Fibroblast of skin of left quadriceps (primary cell): ENCODE measurements around the gene LMF2.
"Not testable (repeated sequence)": the region's sequence is repeated elsewhere in the genome, so short reads cannot be mapped to it uniquely, and the experiment has no call there.

Experiments
- DNase-seq, 2 experiments: peaks; one replicate each; pipeline ENCODE4 v3.0.0-alpha.2; 2013; ENCODE audit warnings: low read depth in 2 of 2

Gene LMF2

DNA sequence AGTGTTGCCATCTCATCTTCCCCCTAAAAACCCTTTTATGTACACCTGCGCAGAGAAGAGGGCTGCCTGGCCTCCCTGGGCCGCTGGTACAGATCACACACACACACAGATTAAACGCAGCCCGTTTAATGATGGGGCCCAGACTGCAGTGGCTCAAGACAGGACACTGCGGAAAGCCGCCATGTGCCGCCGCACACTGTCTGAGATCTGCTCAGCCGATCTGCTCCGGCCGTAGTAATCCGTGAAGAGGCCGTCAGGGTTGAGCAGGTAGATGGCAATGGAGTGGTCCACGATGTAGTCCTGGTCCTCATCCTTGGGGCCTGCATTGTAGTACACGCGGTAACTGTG, 15.9 kb upstream of the LMF2 start:
- DNase-seq = no peak

- DNase-seq = no peak
Measured at GRCh38 chr22:50522806-50523438, 15.4 kb upstream of the LMF2 start.

GRCh38 chr22:50522208-50522805, 14.8 kb upstream of the LMF2 start:
- DNase-seq = no peak

- no peak for DNase-seq
Measured at GRCh38 chr22:50521710-50522109, 14.2 kb upstream of the LMF2 start.

DNA sequence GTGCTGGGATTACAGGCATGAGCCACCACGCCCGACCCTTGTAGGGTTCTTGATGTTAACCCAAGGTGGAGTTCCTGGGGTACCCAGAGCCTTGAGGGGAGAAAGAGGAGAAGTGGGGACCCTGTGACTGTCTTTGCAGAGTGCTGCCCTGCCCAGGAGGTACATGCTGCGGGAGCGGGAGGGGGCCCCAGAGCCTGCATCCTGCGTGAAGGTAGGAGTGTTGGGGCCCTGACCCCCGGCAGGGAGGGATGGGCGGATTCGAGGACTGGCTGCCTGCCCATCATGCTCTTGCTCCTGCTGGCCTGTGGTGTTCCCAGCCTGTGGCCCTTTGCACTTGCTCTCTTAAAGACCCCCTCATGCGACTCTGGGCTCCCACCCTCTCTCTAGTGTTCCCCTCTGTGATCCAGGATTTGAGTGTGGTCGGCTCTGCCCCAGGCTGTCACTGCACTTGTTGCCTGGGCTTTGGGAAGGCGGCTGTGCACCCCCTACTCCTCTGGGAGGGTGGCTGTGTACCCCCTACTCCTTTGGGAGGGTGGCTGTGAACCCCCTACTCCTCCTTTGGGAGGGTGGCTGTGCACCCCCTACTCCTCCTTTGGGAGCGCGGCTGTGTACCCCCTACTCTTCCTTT, 13.4 kb upstream of the LMF2 start:
- no peak for DNase-seq

- not testable (repeated sequence) for DNase-seq
Measured at GRCh38 chr22:50520184-50520583, 12.7 kb upstream of the LMF2 start.

GRCh38 chr22:50519151-50519550, 11.6 kb upstream of the LMF2 start:
- no peak for DNase-seq

GRCh38 chr22:50518606-50519005, 11.1 kb upstream of the LMF2 start:
- DNase-seq = no peak

- DNase-seq = no peak
Measured at GRCh38 chr22:50517495-50518260, 10.2 kb upstream of the LMF2 start.

DNA sequence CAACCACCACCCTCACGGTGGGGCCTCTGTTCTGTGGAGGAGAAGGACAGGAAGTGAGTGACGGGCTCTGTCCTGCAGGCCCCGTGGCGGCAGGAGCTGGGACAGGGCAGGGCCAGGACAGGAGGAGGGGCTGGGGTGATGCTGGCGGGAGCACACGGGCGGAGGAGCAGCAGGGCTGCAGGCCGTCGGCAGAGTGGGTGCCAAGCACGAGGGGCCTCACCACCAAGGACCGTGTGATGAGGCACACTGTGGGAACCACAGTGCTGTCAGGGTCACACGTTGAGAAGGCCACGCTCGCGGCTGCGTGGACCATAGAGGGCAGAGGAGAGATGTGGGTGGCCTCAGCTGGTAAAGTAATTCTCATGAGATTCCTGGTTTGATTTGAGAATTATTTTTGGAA, 9.4 kb upstream of the LMF2 start:
- no peak for DNase-seq

DNA sequence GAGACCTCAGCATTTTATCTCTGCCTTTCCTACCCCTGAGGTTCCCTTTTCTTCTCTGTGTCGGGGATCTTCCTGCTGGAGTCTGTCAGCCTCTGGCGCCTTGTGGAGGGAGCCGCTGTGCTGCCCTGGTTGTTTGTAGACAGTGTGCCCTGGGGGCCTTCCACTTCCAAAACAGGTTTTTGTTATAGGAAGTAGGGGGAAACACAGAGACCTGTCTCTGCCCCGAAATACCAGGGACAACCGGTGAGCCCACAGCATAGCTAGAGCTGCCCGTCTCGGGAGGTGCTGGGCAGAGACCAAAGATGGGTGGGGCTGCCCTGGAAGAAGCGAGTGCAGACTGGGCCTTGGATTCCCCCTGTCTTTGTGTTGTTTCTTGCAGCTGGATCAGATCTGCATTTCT, 8.6 kb upstream of the LMF2 start:
- DNase-seq = no peak

GRCh38 chr22:50513175-50513574, 5.7 kb upstream of the LMF2 start:
- no peak for DNase-seq

GRCh38 chr22:50508897-50509296, 1.4 kb upstream of the LMF2 start:
- DNase-seq = no peak

DNA sequence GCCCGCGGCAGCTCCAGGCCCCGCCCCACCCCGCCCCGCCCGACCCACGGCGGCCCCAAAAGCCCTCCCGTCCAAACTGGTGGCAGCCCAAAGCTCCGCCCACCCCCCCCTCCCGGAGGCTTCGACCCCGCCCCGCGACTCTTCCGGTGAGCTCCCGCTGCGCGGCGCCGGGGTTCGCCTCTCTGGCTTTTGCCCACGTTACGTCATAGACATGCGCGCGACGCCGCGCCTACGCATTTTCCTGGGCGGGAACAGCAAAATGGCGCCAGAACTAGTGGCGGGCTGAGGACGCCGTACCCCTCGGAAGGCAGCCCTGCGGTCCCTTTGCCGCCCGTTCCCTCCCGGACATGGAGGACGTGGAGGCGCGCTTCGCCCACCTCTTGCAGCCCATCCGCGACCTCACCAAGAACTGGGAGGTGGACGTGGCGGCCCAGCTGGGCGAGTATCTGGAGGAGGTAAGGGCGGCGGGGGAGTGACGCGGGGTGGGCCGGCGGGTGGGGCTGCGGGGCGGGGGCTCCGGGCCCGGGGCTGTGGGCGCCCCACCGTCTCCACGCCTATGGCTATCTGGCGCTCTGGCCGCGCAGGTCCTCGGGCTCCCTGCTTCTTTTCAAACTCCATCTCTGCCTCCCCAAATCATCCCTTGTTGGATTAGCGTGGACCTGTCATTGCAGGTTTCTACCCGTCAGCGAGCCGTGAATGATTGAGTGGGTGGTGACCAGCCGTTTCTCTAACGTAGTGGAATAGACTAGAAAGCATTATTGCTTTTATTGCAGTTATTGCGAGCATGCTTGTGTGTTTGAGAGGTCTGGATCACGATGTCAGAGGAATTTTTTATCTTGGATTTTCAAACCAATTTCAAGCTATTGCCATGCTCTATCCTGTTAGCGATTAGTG, 736 bp upstream of the LMF2 start, which contains the start of gene NCAPH2:
Gene NCAPH2 (plus strand): TSS at position 234 of the 894 bp plus-strand sequence. CDS start 114 bp downstream, at position 348.
- DNase-seq = peak; percentile 93 to 94

DNA sequence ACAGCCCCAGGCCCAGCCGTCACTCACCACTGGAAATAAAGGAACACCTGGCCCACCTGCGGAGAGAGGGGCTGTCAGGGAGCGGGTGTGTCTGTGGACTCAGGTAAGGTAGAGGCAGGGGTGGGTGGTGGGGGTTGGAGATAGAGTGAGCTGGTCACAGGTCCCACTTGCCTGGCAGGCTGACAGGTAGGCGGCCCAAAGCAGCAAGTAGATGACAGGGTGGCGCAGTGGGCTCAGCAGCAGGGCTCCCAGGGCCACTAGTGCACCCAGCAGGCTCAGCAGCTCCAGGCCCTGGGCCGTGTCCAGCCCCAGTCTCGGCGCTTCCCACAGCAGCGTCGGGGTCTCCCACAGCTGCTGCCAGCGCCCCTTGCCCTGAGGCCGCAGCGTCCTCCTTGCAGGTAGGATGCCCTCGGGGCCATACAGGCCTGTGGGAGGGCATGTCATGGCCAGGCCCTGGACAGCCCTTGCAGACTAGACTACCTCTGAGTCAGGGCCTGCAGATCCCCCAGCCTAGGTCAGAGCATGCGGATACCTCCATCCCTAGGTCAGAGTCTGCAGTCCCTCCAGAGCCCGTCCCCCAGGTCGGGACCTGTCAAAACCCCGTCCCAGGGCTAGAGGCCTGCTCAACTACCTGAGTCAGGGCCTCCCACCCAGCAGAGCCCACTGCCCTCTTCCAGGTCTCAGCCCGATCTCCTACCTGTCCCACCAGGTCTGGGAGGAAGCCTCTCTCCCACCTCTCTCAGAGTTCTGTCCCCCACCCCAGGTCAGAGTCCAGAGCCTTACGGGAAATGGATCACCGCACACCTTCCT, 686 bp downstream of the LMF2 start:
- no peak for DNase-seq

DNA sequence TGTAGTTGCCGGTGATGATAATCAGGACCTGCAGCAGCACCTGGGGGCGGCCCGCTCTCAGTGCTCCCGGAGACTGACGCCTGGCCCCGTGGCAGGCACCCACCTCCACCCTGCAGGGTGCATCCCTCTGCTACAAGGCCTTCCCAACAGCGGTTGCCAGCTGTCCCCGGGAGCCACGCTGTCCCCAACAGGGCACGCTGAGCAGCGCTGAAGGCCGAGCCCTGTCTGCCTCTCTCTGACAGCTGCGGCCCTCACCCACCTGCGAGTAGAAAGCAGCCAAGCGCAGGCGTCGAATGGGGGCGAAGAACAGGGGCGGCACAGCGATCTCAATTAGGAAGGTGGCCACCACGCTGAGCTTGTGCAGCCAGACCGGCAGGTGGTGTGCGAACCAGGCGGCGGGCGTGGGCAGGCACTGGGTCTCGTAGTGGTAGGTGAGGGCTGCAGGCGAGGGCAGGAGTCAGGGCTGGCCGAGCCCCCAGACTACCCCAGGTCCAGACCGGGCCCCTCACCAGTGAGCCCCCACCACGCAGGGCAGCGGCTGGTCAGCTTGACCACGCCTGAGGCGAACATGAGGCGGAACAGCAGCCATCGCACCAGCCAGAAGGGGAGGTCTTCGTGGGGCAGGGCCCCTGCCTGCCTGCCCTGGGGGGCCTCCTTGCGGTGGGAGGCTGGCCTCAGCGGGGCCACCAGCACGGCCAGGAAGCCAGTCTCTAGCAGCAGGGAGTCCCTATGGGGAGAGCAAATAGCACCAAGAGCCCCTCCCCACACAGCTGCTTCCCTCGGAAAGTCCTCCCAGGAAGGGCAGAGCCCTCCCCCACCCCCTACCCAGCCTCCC, 1.5 kb downstream of the LMF2 start:
- DNase-seq = no peak

- no peak for DNase-seq
Measured at GRCh38 chr22:50505276-50505775, 2.2 kb downstream of the LMF2 start.

DNA sequence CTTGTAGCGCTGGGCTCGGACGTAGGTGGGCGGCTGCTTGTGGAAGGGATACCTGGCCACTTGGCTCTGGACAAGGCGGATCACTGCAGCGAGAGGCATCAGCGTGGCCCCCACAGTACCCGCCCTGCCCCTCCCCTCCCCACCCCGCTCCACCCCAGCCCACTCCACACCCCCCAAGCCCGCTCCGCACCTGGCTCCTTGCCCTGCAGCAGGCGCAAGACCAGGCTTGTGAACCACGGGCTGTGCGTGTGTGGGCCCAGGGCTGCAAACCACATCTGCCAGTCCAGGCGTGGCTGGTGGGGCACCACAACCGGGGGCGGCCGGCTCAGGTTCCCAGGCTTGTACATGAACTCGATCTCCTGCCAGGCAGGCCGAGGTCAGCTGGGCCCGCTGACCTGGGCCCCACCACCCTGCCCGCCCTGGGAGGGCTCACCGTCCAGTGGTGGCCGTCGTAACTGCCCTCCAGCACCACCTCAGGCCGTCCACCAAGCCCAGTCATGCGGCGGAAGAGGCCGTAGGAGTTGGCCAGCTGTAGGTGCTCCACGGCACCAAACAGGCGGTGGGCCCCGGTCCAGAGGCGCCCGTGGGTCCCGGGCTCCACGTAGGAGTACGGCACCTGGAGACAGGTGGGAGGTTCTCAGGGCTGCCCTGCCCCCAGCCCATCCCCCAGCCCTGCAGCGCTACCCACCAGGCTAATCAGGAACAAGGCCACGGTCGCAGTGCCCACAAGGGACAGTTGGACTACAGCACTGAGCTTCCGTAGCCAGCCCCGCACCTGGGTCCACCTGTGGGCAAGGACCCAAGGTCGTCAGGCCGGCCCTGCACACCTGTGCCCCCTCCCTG, 2.9 kb downstream of the LMF2 start:
- DNase-seq = no peak
